Cortex of kidney (tissue), 1 donor: ENCODE results near the gene CHD2.

Experiments used
- DNase-seq: peaks from one replicate; lab custom pipeline; 2025; lab: John Stamatoyannopoulos, UW

The CHD2 gene

GRCh38 chr15:92960996-92961681, 61.0 kb downstream of the CHD2 start:
- no peak for DNase-seq

DNA sequence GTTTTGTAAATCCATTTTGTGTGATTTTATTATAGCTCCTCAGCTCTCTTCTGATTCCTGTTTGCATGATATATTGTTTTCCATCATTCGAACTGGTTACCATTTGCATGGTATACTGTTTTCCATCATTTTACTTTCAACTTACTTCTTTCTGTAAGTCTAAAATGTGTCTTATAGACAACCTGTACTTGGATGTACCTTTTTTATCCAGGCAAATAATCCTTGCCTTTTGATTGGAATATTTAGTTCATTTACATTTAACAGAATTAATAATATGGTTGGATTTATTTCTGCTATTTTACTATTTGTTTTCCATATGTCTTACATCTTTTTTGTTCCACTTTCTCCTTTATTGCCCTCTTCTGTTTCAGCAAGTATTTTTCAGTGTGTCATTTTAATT, 62.8 kb downstream of the CHD2 start:
- no peak for DNase-seq

GRCh38 chr15:92963794-92964193, 63.7 kb downstream of the CHD2 start:
- no peak for DNase-seq

- DNase-seq: no peak
Measured at GRCh38 chr15:92968926-92969651, 69.0 kb downstream of the CHD2 start.

- DNase-seq: no peak
Measured at GRCh38 chr15:92970656-92971055, 70.5 kb downstream of the CHD2 start.

DNA sequence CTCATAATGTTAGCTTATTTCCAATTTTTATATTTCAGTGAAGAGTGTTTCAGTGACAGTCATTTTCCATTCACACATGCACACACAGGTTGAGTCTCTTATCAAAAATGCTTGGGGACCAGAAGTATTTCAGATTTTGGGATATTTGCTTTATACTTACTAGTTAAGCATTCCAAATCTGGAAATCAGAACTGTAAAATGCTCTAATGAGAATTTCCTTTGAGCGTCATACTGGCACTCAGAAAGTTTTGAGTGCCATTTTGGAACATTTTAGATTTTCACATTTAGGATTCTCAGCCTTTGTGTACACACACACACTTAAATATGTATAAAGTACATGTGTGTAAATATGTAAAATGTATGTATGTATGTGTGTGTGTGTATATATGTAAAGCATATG, 71.0 kb downstream of the CHD2 start:
- DNase-seq: no peak

- DNase-seq: no peak
Measured at GRCh38 chr15:92971713-92972112, 71.6 kb downstream of the CHD2 start.

GRCh38 chr15:92974183-92974915, 74.2 kb downstream of the CHD2 start:
- no peak for DNase-seq

DNA sequence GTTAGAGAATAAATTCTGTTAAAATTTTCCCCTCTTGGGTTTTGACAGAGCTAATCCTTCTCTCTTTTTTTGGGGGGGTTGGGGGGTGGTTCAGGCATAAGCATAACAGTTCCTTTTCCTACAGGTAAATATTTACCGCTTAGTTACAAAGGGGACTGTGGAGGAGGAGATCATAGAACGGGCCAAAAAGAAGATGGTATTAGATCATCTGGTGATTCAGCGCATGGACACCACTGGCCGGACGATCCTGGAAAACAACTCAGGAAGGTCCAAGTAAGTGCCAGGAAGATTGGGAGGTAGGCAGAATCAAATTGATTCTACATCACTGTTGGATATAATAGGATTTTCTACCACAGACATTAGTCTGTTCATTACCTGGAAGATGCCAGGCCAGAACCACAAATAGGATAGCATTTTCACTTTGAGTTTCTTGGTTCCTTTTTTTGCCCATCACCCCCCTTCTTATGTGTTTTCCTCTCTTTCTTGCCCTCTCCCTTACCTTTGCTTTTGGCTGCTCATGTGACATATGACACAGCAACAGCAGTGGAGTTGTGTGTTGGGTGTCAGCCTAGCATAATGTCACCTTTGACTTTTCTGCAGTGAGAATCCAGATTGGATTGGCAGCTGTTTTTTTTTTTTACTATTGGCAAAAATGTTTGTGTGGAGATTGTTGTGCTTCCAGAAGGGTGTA, 79.0 kb downstream of the CHD2 start:
- no peak for DNase-seq

DNA sequence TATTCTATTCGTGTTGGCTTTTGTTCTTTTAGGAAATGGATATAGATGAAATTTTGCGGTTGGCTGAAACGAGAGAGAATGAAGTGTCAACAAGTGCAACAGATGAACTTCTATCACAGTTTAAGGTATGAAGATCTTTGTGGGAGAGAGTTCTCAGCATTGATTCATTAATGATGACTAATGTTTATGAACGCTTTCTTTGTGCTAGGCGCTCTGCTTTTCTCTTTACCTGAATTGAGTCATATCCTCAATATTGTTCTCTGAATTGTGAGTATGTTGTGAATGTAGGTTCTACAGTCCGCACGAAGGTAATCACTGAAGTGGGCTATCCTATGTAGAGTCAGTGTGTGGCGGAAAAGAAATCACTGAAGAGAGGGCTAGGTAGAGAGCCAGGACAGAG, 81.2 kb downstream of the CHD2 start:
- no peak for DNase-seq

DNA sequence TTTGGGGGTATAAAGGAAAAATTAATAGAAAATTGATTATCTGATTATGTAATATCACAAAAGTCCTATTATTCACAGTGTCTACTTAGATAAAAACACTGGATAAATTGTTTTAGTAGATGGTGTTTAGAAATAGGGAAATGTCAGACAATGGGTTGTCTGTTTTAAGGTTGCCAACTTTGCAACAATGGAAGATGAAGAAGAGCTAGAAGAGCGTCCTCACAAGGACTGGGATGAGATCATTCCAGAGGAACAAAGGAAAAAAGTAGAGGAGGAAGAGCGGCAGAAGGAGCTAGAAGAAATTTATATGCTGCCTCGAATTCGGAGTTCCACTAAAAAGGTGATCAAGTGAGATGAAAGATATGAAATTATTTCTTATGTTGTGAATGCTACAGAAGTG, 84.0 kb downstream of the CHD2 start:
- no peak for DNase-seq

GRCh38 chr15:92989470-92989869, 89.3 kb downstream of the CHD2 start:
- no peak for DNase-seq

DNA sequence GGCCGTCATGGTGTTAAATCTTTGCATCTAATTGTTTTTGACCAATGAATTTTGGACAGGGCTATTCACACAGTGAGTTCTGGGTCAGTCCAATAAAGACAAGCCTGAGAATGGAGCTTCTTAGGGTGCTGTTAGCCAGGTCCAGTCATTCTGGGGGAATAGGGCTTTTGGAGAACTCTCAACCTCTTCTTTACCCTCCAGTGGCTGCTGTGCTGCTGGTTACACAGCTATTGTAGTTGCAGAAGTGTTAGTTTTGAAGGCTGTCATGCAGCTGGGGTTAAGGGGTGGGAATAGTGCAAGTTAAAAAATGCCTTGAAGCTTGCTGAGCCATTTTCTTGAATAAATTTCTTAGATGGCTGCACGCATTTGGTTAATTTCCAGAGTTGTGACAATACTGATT, 89.9 kb downstream of the CHD2 start:
- no peak for DNase-seq

DNA sequence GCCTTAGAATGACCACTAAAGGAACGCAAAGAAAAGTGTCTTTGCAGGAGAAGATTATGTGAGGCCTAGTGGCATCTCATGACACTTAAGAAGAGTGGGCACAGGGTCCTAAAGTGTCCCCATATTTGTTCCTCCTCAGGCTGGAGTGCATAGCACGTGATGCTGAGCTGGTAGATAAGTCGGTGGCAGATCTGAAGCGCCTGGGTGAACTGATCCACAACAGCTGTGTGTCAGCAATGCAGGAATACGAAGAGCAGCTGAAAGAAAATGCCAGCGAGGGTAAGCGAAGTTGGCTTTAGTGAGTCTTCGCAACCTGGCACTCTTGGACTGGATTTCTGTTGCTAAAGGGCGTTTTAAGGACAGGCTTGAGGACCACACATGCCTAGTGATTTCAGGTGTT, 92.6 kb downstream of the CHD2 start:
- DNase-seq: no peak

DNA sequence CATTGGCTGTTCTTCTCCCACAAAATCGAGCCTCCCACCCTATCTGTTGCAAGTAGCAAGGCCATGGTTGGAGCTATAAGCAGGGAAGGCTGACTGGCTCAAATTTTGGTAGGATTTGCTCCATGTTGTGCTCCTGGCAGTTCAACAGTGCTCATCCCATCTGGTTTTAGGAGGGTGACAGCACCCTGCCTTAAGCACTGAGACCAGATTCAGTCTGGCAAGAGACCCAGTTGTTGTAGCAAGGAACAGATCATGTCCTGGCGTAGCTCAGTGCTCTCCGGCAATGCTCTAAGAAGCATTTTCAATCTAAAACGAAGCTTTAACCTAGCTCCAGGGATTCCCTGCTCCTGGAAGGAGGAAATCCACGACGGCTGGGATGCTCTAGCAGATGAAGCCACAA, 97.7 kb downstream of the CHD2 start:
- DNase-seq: no peak

GRCh38 chr15:93001156-93001555, 101.0 kb downstream of the CHD2 start:
- no peak for DNase-seq

- DNase-seq: no peak
Measured at GRCh38 chr15:93001881-93002280, 101.8 kb downstream of the CHD2 start.

DNA sequence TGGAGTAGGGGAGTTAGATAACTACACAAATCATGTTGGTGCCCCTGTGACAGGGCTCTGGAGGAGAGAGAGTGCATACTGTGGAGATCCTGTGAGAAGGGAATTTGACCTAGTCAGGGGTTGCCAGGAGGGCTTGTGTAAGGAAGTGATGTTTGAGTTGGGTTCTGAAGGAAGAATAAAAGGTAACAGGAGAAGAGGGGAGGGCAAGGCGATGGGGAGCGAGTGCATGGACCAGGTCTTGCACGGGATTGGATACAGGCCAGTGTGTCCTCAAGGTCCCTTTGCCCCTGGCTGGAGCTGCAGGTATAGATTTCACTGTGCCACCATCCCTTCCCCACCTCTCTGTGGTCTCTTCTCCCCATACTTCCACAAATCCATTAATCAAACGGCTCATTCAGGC, 105.0 kb downstream of the CHD2 start:
- DNase-seq: no peak

DNA sequence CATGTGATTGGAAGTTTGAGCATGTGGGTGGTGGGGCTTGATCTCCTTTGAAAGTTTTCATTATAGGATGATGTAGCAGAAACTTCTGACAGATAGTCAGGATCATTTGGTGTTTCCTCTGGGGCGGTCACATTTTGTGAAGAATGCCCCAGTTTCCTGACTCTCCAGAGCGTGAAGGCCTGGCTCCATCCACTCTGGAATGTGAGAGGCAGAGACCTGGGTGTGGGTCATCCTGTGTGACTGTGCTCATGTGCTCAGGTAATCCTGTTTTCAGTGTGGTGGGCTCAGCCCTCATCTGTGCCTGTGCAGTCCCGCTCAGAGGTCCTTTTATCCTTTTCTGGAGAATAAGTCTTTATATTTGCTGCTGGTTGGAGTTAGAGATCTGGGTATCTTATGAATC, 107.9 kb downstream of the CHD2 start:
- DNase-seq: no peak

DNA sequence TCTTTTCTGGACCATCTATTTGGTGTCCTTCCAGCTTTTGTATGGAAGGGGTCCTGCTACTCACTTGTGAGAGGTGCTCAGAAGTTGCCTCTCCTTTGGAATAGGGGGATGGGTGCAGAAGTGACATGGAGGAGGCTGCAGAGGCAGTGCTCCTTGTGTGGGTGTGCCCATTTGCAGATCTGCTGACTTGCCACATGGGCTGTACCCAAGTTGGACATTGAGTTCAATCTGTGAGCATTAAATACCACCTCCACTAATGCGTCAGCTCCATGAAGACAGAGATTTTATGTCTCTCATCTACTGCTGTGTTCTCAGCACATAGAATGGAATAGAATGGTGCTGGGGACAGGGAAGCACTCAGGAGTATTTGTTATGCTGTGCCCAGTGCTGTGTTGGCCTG, 112.7 kb downstream of the CHD2 start:
- DNase-seq: no peak

DNA sequence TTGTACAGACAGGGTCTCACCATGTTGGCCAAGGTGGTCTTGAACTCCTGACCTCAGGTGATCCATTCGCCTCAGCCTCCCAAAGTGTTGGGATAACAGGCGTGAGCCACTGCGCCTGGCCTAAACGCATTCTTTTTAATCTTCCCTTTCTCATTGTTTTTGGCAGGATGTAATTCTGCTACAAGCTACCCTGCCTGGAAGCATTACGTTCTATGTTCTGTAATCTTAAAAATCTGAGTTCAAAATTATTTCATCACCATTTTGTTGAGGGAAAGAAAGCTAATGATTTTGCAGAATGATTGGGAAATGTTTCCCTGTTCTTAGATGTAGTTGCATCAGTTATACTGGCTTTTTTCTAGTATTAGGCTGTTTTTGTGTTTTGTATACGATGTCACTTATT, 117.4 kb downstream of the CHD2 start:
- DNase-seq: no peak

- no peak for DNase-seq
Measured at GRCh38 chr15:93018574-93018973, 118.5 kb downstream of the CHD2 start.

GRCh38 chr15:93019090-93019489, 119.0 kb downstream of the CHD2 start:
- DNase-seq: no peak
